Adipocyte (in vitro differentiated cells): ENCODE results near the gene SAMD10.
"Not testable (repeated sequence)": the region's sequence is repeated elsewhere in the genome, so short reads cannot be mapped to it uniquely, and the experiment has no call there.

Experiments
- DNase-seq: peaks from one replicate; pipeline ENCODE4 v3.0.0-alpha.2; 2015; ENCODE audit warnings: low read depth
- H3K27me3 ChIP-seq: replicated peaks from 2 replicates; pipeline ENCODE4 v1.7.0; 2013; ENCODE audit warnings: mild to moderate bottlenecking, low read length, moderate library complexity; ENCODE audit not compliant: control insufficient read depth, insufficient read depth
- H3K36me3 ChIP-seq: 2 replicates; pipeline ENCODE4 v1.7.0; 2013; ENCODE audit warnings: low read length, mild to moderate bottlenecking, moderate library complexity; ENCODE audit not compliant: control insufficient read depth, insufficient read depth, severe bottlenecking
- H3K4me1 ChIP-seq: 2 replicates; pipeline ENCODE4 v1.7.0; 2013; ENCODE audit warnings: mild to moderate bottlenecking, low read length, moderate library complexity; ENCODE audit not compliant: control insufficient read depth, insufficient read depth
- H3K4me3 ChIP-seq: 2 replicates; pipeline ENCODE4 v1.7.0; 2013; ENCODE audit warnings: mild to moderate bottlenecking, low read length, moderate library complexity
- H3K9ac ChIP-seq: 2 replicates; pipeline ENCODE4 v1.7.0; 2013; ENCODE audit warnings: mild to moderate bottlenecking, low read length, moderate library complexity
- H3K9me3 ChIP-seq: 2 replicates; pipeline ENCODE4 v1.7.0; 2013; ENCODE audit warnings: mild to moderate bottlenecking, low read length, moderate library complexity; ENCODE audit not compliant: control insufficient read depth

Gene SAMD10

GRCh38 chr20:63973160-63973479 is 6.3 kb downstream of the SAMD10 start:
- H3K36me3 ChIP-seq: no peaks in the 10 kb centered on the region
- no peaks in the 10 kb centered on the region for H3K9me3 ChIP-seq
- no peak for DNase-seq
- no peak overlapping the region for H3K4me3 ChIP-seq
- H3K4me1 ChIP-seq: peaks cover 20% of the 10 kb centered on the region
- peak overlapping the region; percentile 81 for H3K9ac ChIP-seq
- H3K27me3 ChIP-seq: no peaks in the 10 kb centered on the region

- DNase-seq: no peak
- Histone ChIP-seq H3K36me3 (no peaks in the 10 kb centered on the region), H3K4me3 (no peak overlapping the region)
These were observed 6.9 kb downstream of the SAMD10 start for GRCh38 chr20:63972312-63973159.

GRCh38 chr20:63971960-63972311 is 7.5 kb downstream of the SAMD10 start:
- not testable (repeated sequence) for H3K27me3 ChIP-seq, DNase-seq, H3K4me3 ChIP-seq

More at GRCh38 chr20:63972312-63973159, 6.9 kb downstream of the SAMD10 start:
- Histone ChIP-seq H3K4me1 (peaks cover 20% of the 10 kb centered on the region), H3K9me3 (no peaks in the 10 kb centered on the region), H3K9ac (no peak overlapping the region), H3K27me3 (no peaks in the 10 kb centered on the region)

GRCh38 chr20:63970714-63971431 is 8.6 kb downstream of the SAMD10 start:
- Histone ChIP-seq H3K9ac (peak overlapping the region; percentile 92), H3K4me1 (peaks cover 20% of the 10 kb centered on the region), H3K36me3 (peaks cover 16% of the 10 kb centered on the region), H3K27me3 (no peaks in the 10 kb centered on the region), H3K4me3 (peak overlapping the region; percentile 84), H3K9me3 (no peaks in the 10 kb centered on the region)
- DNase-seq: no peak

More at GRCh38 chr20:63971960-63972311, 7.5 kb downstream of the SAMD10 start:
- H3K36me3 ChIP-seq, H3K9ac ChIP-seq, H3K9me3 ChIP-seq: not testable (repeated sequence)
- peaks cover 20% of the 10 kb centered on the region for H3K4me1 ChIP-seq

GRCh38 chr20:63969838-63970713 is 9.4 kb downstream of the SAMD10 start, which contains the start of gene ZNF512B:
Gene ZNF512B, minus strand, starts transcription at chr20:63969930. Its CDS starts 1,980 bp downstream, at chr20:63967950.
- DNase-seq: peak; percentile 88

GRCh38 chr20:63968928-63969760 is 10.3 kb downstream of the SAMD10 start:
- Histone ChIP-seq H3K4me3 (peak overlapping the region; percentile 85), H3K27me3 (no peaks in the 10 kb centered on the region), H3K36me3 (peaks cover 21% of the 10 kb centered on the region), H3K9me3 (no peaks in the 10 kb centered on the region), H3K9ac (peak overlapping the region; percentile 91), H3K4me1 (peaks cover 18% of the 10 kb centered on the region)
- peak; percentile 44 for DNase-seq

More at GRCh38 chr20:63969838-63970713, 9.4 kb downstream of the SAMD10 start, which contains the start of gene ZNF512B:
- Histone ChIP-seq H3K4me1 (peaks cover 20% of the 10 kb centered on the region), H3K36me3 (peaks cover 16% of the 10 kb centered on the region), H3K9ac (peak within 1 kb of the TSS; percentile 92), H3K4me3 (peak within 1 kb of the TSS; percentile 85), H3K27me3 (no peaks in the 10 kb centered on the region), H3K9me3 (no peaks in the 10 kb centered on the region)

DNA sequence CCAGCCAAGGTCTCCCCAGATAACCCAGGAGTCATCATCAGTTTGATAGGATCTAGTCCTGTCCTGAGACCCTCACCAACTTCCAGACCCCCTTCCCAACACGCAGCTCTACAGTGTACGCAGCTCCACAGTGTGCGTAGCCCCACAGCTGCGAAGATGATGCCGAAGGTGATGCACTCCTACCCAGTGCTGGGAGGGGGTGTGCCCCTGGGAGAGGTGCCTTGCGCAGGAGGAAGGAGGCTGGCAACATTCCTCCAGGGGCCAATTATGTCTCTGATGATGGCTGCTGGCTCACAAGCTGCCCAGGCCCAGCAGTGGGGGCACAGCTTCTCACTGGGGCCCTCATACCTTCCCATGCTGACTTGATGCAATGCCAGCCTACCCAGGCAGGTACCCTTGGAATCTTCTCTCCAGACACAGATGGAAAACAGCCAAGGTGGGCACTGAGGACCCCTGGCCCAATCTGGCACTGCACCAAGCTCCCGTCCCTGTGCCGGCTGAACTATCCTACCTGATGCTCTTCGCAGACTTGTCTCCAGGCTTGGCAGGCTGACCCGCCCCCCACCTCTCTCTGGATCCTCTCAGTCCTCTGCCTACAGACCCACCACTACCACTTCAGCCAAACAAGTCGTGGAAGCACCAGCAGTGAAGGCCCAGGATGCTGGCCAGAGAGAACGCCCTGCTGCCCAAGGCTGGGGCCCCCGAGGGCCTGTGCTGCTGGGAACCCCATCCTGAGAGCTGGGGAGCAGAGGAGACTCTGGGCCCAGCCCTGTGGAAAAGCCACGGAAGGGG is 11.1 kb downstream of the SAMD10 start:
- H3K4me1 ChIP-seq: peaks cover 16% of the 10 kb centered on the region
- H3K27me3 ChIP-seq: no peaks in the 10 kb centered on the region
- H3K4me3 ChIP-seq: peak overlapping the region; percentile 85
- H3K36me3 ChIP-seq: peaks cover 29% of the 10 kb centered on the region
- DNase-seq: no peak
- peak overlapping the region; percentile 91 for H3K9ac ChIP-seq
- H3K9me3 ChIP-seq: no peaks in the 10 kb centered on the region

DNA sequence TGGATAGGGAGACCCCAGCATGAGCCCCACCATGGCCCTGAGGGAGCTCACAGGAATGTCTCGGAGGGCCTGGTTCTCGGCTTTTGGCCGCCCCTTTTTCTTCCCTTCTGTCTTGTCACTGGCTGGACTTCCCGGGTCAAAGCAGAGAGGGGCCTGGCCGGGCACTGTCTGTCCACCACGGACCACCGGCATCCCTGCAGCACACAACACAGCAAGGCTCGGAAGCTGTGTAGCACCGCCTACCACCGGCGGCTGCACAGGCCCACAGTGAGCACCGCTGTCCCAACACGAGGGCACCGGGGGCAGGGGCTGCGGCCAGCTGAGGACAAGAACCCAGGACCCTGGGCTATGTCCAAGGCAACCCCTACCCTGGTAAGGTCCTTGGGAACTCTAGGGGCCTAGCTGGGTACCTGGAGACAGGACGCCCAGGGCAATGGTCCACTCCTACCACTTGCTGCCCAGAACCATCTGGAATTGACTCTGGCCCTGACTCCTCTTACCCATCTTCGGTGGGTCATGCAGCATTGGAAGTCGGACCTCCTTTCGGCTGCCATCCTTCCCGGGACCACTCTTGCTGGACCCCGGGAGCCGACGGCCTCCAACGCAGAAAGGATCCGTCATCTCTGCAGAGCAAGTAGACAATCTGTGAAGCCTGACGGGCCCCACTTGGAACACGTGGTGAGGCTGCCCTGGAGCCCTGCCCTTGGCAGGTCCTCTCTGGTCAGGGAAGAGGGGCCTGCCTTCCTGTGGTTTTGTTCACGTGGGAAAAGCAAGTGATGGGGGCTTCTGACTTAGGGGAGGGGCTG is 11.9 kb downstream of the SAMD10 start:
- peaks cover 16% of the 10 kb centered on the region for H3K4me1 ChIP-seq
- H3K27me3 ChIP-seq: no peaks in the 10 kb centered on the region
- H3K9me3 ChIP-seq: no peaks in the 10 kb centered on the region
- no peak for DNase-seq
- peak overlapping the region; percentile 91 for H3K9ac ChIP-seq
- no peak overlapping the region for H3K4me3 ChIP-seq
- H3K36me3 ChIP-seq: peaks cover 36% of the 10 kb centered on the region

DNA sequence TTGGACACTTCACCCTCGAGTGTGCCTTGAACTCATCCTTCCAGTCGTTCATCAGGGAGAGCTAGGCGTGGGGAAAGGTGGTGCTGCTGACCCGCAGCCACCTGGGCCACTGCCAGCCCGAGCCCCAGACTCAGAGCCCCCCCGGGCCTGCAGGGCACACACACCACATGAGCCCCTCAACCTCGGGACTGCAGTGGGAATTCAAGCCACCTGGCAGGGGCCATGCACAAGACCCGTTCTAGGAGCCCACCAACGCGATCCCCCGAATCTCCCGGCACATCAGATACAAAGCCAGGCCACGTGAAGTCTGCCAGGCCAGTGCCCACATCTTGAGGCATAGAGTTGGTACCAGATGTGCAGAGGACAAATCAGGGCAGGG is 12.5 kb downstream of the SAMD10 start:
- no peaks in the 10 kb centered on the region for H3K27me3 ChIP-seq
- H3K4me1 ChIP-seq: peaks cover 16% of the 10 kb centered on the region
- no peak overlapping the region for H3K4me3 ChIP-seq
- H3K36me3 ChIP-seq: peaks cover 42% of the 10 kb centered on the region
- H3K9ac ChIP-seq: no peak overlapping the region
- no peak for DNase-seq
- H3K9me3 ChIP-seq: no peaks in the 10 kb centered on the region
